GM13976 (cell line): ENCODE data around the gene HOXA6.

Experiments used
- DNase-seq: peaks from one replicate; pipeline ENCODE4 v3.0.0; 2012; ENCODE audit warnings: low spot score
- CTCF ChIP-seq: IDR thresholded peaks from 2 replicates; pipeline ENCODE4 v1.5.1; 2012; ENCODE audit warnings: borderline replicate concordance, mild to moderate bottlenecking; ENCODE audit not compliant: insufficient read depth; ENCODE audit errors: extremely low read depth, missing control alignments, control extremely low read depth
- in situ Hi-C: fragments of 300-500 bp; cut with MboI; formaldehyde crosslinking; loops from one replicate; pipeline ENCODE4 v1.12.0; 2022; ENCODE audit warnings: low sequenced_read_pairs, mixed read lengths, inconsistent platforms; ENCODE audit not compliant: unreplicated experiment

HOXA6 gene

DNA sequence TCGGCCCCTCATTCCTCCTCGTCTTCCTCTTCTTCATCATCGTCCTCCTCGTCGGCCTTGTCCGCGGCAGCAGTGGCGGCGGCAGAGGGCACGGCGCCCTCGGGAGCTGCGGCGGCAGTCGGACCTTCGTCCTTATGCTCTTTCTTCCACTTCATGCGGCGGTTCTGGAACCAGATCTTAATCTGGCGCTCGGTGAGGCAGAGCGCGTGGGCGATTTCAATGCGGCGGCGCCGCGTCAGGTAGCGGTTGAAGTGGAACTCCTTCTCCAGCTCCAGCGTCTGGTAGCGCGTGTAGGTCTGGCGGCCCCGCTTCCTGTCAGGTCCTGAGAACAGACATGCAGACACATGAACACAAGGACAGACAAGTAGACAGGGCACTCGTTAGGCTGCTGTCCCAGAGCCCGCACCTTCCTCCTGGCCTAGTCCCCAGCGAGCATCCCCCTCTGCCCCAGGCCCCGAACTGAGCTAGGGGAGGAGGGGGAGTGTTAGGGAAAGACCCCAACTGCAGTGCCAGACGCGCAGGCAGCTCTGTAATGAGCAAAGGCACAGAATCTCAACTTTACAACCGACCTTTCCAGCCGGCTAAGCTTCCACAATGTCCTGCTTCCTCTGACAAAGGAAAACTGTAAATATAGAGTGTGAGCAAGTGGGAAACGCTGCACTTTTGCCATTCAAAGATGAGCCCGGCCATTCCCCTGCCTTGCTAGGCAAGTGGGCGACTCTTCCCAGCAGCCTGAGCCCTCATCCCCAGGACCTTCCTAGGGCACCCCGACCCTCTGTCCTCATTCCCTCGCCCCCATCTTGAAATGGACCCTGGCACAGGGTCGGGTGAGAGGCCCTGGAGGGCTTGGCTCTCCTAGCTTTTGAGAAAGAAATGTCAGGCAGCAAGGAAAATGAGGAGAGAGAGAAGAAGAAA is 7.6 kb upstream of the HOXA6 start:
- no peak for DNase-seq
- no peak for TF ChIP-seq CTCF
- in situ Hi-C loops: loop anchor here (5.0 to 25.0 kb wide), 4 partner anchors 300 to 780 kb away; no protein-coding TSS in a partner anchor

- no peak for DNase-seq
- TF ChIP-seq CTCF: no peak
- in situ Hi-C loops: loop anchor here (10.0 to 25.0 kb wide), 3 partner anchors 300 to 780 kb away; no protein-coding TSS in a partner anchor
Measured at GRCh38 chr7:27154369-27154768, 6.8 kb upstream of the HOXA6 start.

GRCh38 chr7:27153526-27153925 is 6.0 kb upstream of the HOXA6 start:
- in situ Hi-C loops: loop anchor here (10.0 to 25.0 kb wide), 3 partner anchors 299 to 779 kb away; no protein-coding TSS in a partner anchor
- no peak for TF ChIP-seq CTCF
- DNase-seq: no peak

DNA sequence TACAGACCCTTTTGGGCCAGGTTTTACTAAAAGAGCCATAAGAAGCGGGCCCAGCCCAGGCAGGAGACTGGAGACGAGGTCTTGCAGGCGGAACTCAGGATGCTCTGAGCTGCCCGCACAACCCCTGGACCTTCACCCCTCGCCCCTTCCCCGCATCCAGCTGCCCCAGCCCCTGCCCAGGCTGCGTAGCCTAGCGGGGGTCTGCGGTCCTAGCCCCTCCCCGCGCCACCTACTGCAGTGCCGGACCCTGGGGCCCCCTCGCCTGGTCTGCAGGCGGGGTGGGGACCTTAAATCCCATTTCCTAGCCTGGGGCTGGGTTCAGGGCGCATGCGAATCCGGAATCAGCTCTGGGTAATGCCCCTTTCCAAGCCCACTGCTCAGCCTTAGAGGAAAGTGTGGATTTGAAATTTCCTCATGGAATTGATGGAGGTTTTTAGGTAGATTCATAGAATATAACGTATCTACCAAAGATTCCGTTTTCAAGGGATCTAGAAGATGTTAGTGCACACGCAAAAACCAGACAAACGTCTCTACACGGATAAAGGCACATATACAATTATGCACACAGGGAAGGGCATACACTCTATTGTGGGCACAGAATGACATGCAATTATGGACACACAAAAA is 5.4 kb upstream of the HOXA6 start:
- no peak for DNase-seq
- in situ Hi-C loops: loop anchor here (10.0 to 25.0 kb wide), 3 partner anchors 298 to 778 kb away; no protein-coding TSS in a partner anchor
- no peak for TF ChIP-seq CTCF

GRCh38 chr7:27151931-27152815 is 4.6 kb upstream of the HOXA6 start, which contains the start of gene HOXA3:
HOXA3 (minus strand) TSS chr7:27152583; CDS start chr7:27110640, 41,943 bp downstream.
- in situ Hi-C loops: loop anchor here (10.0 to 25.0 kb wide), 3 partner anchors 297 to 777 kb away; no protein-coding TSS in a partner anchor
- TF ChIP-seq CTCF: no peak
- no peak for DNase-seq
